Mesendoderm (in vitro differentiated cells): ENCODE measurements around the gene USP38.
"Not testable (repeated sequence)": the region's sequence is repeated elsewhere in the genome, so short reads cannot be mapped to it uniquely, and the experiment has no call there.

Experiments
- DNase-seq: peaks from one replicate; pipeline ENCODE4 v3.0.0; 2013
- H2AK5ac ChIP-seq: 2 replicates; pipeline ENCODE4 v1.6.1; 2013; ENCODE audit warnings: low read length, inconsistent platforms
- H2BK120ac ChIP-seq: 2 replicates; pipeline ENCODE4 v1.6.1; 2013; ENCODE audit warnings: low read depth, mild to moderate bottlenecking, low read length, moderate library complexity, mixed read lengths
- H2BK15ac ChIP-seq: replicated peaks from 2 replicates; pipeline ENCODE4 v1.6.1; 2013; ENCODE audit warnings: low read depth, mild to moderate bottlenecking, moderate library complexity
- H2BK5ac ChIP-seq: 2 replicates; pipeline ENCODE4 v1.6.1; 2013; ENCODE audit warnings: low read length, inconsistent platforms
- H3K18ac ChIP-seq: 2 replicates; pipeline ENCODE4 v1.6.1; 2013; ENCODE audit warnings: mild to moderate bottlenecking, low read length, mixed read lengths
- H3K23ac ChIP-seq: one replicate; pipeline ENCODE4 v1.6.1; 2013; ENCODE audit warnings: low read length
- H3K27ac ChIP-seq: 2 replicates; pipeline ENCODE4 v1.5.1; 2013; ENCODE audit warnings: low read depth, mild to moderate bottlenecking, inconsistent platforms, low read length, moderate library complexity
- H3K27me3 ChIP-seq: 2 replicates; pipeline ENCODE4 v1.6.1; 2013; ENCODE audit warnings: low read length, control low read depth, mild to moderate bottlenecking, inconsistent platforms; ENCODE audit not compliant: insufficient read depth, poor library complexity
- H3K36me3 ChIP-seq: 2 replicates; pipeline ENCODE4 v1.6.1; 2013; ENCODE audit warnings: low read length, inconsistent platforms; ENCODE audit not compliant: control insufficient read depth, insufficient read depth
- H3K4ac ChIP-seq: one replicate; pipeline ENCODE4 v1.6.1; 2013; ENCODE audit warnings: low read depth, mild to moderate bottlenecking, low read length, moderate library complexity
- H3K4me1 ChIP-seq: 2 replicates; pipeline ENCODE4 v1.6.1; 2013; ENCODE audit warnings: low read depth, low read length, inconsistent platforms; ENCODE audit not compliant: control insufficient read depth
- H3K4me2 ChIP-seq: 2 replicates; pipeline ENCODE4 v1.6.1; 2013; ENCODE audit warnings: low read length
- H3K4me3 ChIP-seq: 2 replicates; pipeline ENCODE4 v1.5.1; 2013; ENCODE audit warnings: mild to moderate bottlenecking, low read length
- H3K56ac ChIP-seq: one replicate; pipeline ENCODE4 v1.6.1; 2013; ENCODE audit warnings: low read length
- H3K79me1 ChIP-seq: 2 replicates; pipeline ENCODE4 v1.6.1; 2013; ENCODE audit warnings: low read length, inconsistent platforms
- H3K79me2 ChIP-seq: 2 replicates; pipeline ENCODE4 v1.6.1; 2013; ENCODE audit warnings: mild to moderate bottlenecking, low read length; ENCODE audit not compliant: control insufficient read depth, insufficient read depth
- H3K9ac ChIP-seq: 2 replicates; pipeline ENCODE4 v1.6.1; 2013; ENCODE audit warnings: low read length, inconsistent platforms
- H4K5ac ChIP-seq: one replicate; pipeline ENCODE4 v1.6.1; 2013; ENCODE audit warnings: low read length
- H4K8ac ChIP-seq: one replicate; pipeline ENCODE4 v1.6.1; 2013; ENCODE audit warnings: low read depth, mild to moderate bottlenecking, control low read depth, low read length, moderate library complexity
- WGBS: extraction: QIAGEN DNeasy Blood & Tissue Kit; methylation state at CpG from one replicate; pipeline ENCODE4 v1.1.7; 2013; ENCODE audit warnings: low lambda C conversion rate, missing lambda C conversion rate; ENCODE audit not compliant: insufficient coverage; ENCODE audit errors: extremely low coverage; 5-methylcytosine and 5-hydroxymethylcytosine counted together

The USP38 gene

DNA sequence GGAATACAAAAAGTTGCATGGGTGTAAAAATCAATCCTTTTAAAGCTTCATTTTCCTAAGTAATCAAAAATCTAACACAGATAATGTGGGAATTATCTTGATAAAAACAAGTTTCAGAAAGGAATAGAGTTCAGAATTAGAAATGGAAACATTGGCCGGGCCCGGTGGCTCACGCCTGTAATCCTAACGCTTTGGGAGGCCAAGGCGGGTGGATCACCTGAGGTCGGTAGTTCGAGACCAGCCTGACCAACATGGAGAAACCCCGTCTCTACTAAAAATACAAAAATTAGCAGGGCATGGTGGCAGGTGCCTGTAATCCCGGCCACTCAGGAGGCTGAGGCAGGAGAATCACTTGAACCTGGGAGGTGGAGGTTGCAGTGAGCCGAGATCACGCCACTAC lies 52.5 kb downstream of the USP38 start:
- H3K4me2 ChIP-seq, H3K4me3 ChIP-seq, H3K79me1 ChIP-seq, H4K8ac ChIP-seq, H2BK5ac ChIP-seq, H3K4ac ChIP-seq, H2AK5ac ChIP-seq, H4K5ac ChIP-seq, H3K18ac ChIP-seq, H3K27ac ChIP-seq, DNase-seq, H2BK15ac ChIP-seq, H3K36me3 ChIP-seq, H3K4me1 ChIP-seq, H3K9ac ChIP-seq, H2BK120ac ChIP-seq, H3K23ac ChIP-seq, H3K79me2 ChIP-seq, H3K27me3 ChIP-seq, H3K56ac ChIP-seq: not testable (repeated sequence)
- WGBS: no CpG with 5 or more reads among the region's 11 CpGs

- Histone ChIP-seq H3K4ac (no peak overlapping the region), H3K27ac (no peak overlapping the region), H3K9ac (no peak overlapping the region), H4K8ac (no peak overlapping the region), H3K4me3 (no peak overlapping the region), H2BK15ac (no peak overlapping the region), H2BK5ac (no peak overlapping the region), H3K4me2 (no peak overlapping the region), H3K79me1 (no peaks in the 10 kb centered on the region), H3K36me3 (no peaks in the 10 kb centered on the region), H3K27me3 (no peaks in the 10 kb centered on the region), H3K18ac (no peak overlapping the region), H2BK120ac (no peak overlapping the region), H3K4me1 (no peaks in the 10 kb centered on the region), H3K56ac (no peak overlapping the region), H3K79me2 (no peaks in the 10 kb centered on the region), H4K5ac (no peak overlapping the region), H2AK5ac (no peak overlapping the region), H3K23ac (no peak overlapping the region)
- no CpG with 5 or more reads among the region's 1 CpG for WGBS
- no peak for DNase-seq
Observed at GRCh38 chr4:143240939-143241679, 56.4 kb downstream of the USP38 start.

DNA sequence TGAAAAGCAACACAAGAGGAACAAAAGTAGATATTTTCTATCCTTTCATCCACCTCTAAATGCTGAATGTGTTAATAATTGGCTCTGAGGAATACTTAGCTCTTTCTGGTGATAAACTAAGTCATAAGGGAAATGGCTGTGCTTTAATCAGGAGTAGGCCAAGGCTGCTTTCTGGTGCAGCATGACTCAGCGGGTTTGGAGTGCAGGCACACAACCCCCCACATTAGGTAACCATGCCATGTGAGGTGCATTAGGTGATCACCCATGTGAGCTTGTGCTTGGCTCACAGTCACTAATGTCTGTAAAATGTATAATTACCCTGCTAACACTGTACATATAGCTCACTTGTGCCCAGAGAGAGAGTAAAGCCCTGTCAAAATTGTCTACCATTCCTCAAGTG lies 57.2 kb downstream of the USP38 start:
- no peaks in the 10 kb centered on the region for H3K79me2 ChIP-seq

GRCh38 chr4:143243041-143243440 lies 58.3 kb downstream of the USP38 start:
- Histone ChIP-seq H3K27ac (no peak overlapping the region), H2AK5ac (no peak overlapping the region), H3K27me3 (no peaks in the 10 kb centered on the region), H4K8ac (no peak overlapping the region), H3K4ac (no peak overlapping the region), H3K56ac (no peak overlapping the region), H3K79me1 (no peaks in the 10 kb centered on the region), H4K5ac (no peak overlapping the region), H3K23ac (no peak overlapping the region), H3K79me2 (no peaks in the 10 kb centered on the region), H3K4me3 (no peak overlapping the region), H3K4me2 (no peak overlapping the region), H2BK5ac (no peak overlapping the region), H3K18ac (no peak overlapping the region), H2BK120ac (no peak overlapping the region), H3K4me1 (no peaks in the 10 kb centered on the region), H2BK15ac (no peak overlapping the region), H3K9ac (no peak overlapping the region), H3K36me3 (no peaks in the 10 kb centered on the region)
- WGBS: no CpG with 5 or more reads among the region's 2 CpGs
- DNase-seq: no peak

More for the DNA sequence above, 57.2 kb downstream of the USP38 start:
- Histone ChIP-seq H3K79me1 (no peaks in the 10 kb centered on the region), H3K27me3 (no peaks in the 10 kb centered on the region), H2AK5ac (no peak overlapping the region), H2BK120ac (no peak overlapping the region), H4K5ac (no peak overlapping the region), H3K4me1 (no peaks in the 10 kb centered on the region), H2BK5ac (no peak overlapping the region), H3K4me3 (no peak overlapping the region), H3K36me3 (no peaks in the 10 kb centered on the region), H3K4ac (no peak overlapping the region), H3K9ac (no peak overlapping the region), H3K18ac (no peak overlapping the region), H3K56ac (no peak overlapping the region), H3K27ac (no peak overlapping the region), H4K8ac (no peak overlapping the region), H2BK15ac (no peak overlapping the region), H3K4me2 (no peak overlapping the region), H3K23ac (no peak overlapping the region)
- no CpG with 5 or more reads among the region's 1 CpG for WGBS
- peak; percentile 38 for DNase-seq

DNA sequence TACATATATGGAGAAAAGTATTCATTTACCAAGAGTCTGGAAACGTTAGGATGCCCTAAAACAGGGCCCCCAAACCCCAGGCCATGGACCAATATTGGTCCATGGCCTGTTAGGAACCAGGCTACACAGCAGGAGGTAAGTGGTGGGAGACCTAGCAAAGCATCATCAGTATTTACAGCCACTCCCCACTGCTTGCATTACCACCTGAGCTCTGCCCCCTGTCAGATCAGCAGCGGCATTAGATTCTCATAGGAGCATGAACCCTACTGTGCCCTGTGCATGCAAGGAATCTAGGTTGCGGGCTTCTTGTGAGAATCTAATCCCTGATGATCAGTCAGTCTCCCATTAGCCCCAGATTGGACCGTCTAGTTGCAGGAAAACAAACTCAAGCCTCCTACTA lies 62.3 kb downstream of the USP38 start:
- Histone ChIP-seq H3K18ac (no peak overlapping the region), H3K27ac (no peak overlapping the region), H3K56ac (no peak overlapping the region), H3K79me2 (no peaks in the 10 kb centered on the region), H3K23ac (no peak overlapping the region), H4K5ac (no peak overlapping the region), H4K8ac (no peak overlapping the region), H3K9ac (no peak overlapping the region), H3K36me3 (no peaks in the 10 kb centered on the region), H3K27me3 (no peaks in the 10 kb centered on the region), H2BK5ac (no peak overlapping the region), H2AK5ac (no peak overlapping the region), H3K4me3 (no peak overlapping the region), H2BK120ac (no peak overlapping the region), H3K4me2 (no peak overlapping the region), H3K4me1 (no peaks in the 10 kb centered on the region), H3K4ac (no peak overlapping the region), H3K79me1 (no peaks in the 10 kb centered on the region), H2BK15ac (no peak overlapping the region)
- no CpG with 5 or more reads among the region's 4 CpGs for WGBS
- no peak for DNase-seq

DNA sequence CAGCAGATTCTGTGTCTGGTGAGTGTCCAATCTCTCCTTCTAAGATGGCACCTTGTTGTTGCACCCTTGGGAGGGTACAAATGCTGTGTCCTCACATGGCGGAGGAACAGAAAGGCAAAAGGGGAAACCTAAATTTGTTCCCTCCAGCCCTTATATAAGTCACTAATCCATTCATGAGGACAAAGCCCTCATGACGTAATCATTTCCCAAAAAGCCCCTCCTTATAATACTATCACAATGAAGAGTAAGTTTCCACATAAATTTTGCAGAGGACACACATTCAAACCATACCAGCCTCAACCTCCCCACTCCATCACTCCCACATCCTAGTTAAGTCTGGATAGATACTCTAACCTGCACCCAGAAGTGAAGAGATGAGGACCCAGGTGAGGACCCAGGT lies 63.1 kb downstream of the USP38 start:
- no peak for DNase-seq
- Histone ChIP-seq H3K4me3 (no peak overlapping the region), H3K4me2 (no peak overlapping the region)

More for the DNA sequence above, 63.1 kb downstream of the USP38 start:
- Histone ChIP-seq H3K27me3 (no peaks in the 10 kb centered on the region), H4K5ac (no peak overlapping the region), H2BK120ac (no peak overlapping the region), H3K79me2 (no peaks in the 10 kb centered on the region), H3K36me3 (no peaks in the 10 kb centered on the region), H3K18ac (no peak overlapping the region), H2BK5ac (no peak overlapping the region), H3K23ac (no peak overlapping the region), H3K4me1 (no peaks in the 10 kb centered on the region), H3K9ac (no peak overlapping the region), H2BK15ac (no peak overlapping the region), H3K4ac (no peak overlapping the region), H3K56ac (no peak overlapping the region), H2AK5ac (no peak overlapping the region), H4K8ac (no peak overlapping the region), H3K79me1 (no peaks in the 10 kb centered on the region), H3K27ac (no peak overlapping the region)
- WGBS: no CpG with 5 or more reads among the region's 2 CpGs
